ENCODE data around the gene KIAA1549. TPM values are rescaled to one million over a fixed set of nuclear protein-coding genes. Genes with fewer than 3 reads are reported as not detected.
"Not testable (repeated sequence)": the region's sequence is repeated elsewhere in the genome, so short reads cannot be mapped to it uniquely, and the experiment has no call there.

Gene KIAA1549
- total RNA-seq, 2 donors from 2014 or later = 0.93 to 1.7 TPM

DNA sequence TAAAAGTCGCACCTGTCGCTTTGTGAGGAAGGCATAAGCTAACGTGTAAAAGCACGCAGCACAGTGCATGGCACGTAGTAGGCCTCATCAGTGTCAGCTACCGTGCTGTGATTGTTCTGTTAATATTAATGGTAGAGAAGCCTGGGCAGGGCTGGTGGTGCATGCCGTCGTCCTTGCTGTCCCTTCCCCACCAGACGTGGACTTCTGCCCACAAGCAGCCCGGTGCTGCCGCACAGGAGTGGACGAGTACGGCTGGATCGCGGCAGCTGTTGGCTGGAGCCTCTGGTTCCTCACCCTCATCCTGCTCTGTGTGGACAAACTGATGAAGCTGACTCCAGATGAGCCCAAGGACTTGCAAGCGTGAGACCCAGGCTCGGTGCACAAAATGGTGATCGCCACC is 178.5 kb downstream of the KIAA1549 start:
- H3K4me1 Mint-ChIP-seq (ENCODE audit: low read depth) = peaks cover 17% of the 10 kb centered on the region
- ATAC-seq (replicated peaks in 1 of 2) = no peak
- no peaks in the 10 kb centered on the region for H3K9me3 Mint-ChIP-seq
- no peak overlapping the region for H3K4me3 Mint-ChIP-seq
- no peaks in the 10 kb centered on the region for H3K36me3 Mint-ChIP-seq (ENCODE audit: insufficient read depth in 2 of 2)
- no peak overlapping the region for H3K27ac Mint-ChIP-seq
- H3K27me3 Mint-ChIP-seq (ENCODE audit: low read depth) = peaks cover 8% of the 10 kb centered on the region
- no peak for DNase-seq

- H3K4me1 Mint-ChIP-seq (ENCODE audit: low read depth) = peaks cover 17% of the 10 kb centered on the region
- DNase-seq = no peak
- peaks cover 8% of the 10 kb centered on the region for H3K27me3 Mint-ChIP-seq (ENCODE audit: low read depth)
- H3K9me3 Mint-ChIP-seq = no peaks in the 10 kb centered on the region
- H3K4me3 Mint-ChIP-seq = no peak overlapping the region
- H3K27ac Mint-ChIP-seq = no peak overlapping the region
- ATAC-seq (replicated peaks in 1 of 2) = no peak
- no peaks in the 10 kb centered on the region for H3K36me3 Mint-ChIP-seq (ENCODE audit: insufficient read depth in 2 of 2)
These were observed 179.9 kb downstream of the KIAA1549 start for GRCh38 chr7:138801256-138801655.

DNA sequence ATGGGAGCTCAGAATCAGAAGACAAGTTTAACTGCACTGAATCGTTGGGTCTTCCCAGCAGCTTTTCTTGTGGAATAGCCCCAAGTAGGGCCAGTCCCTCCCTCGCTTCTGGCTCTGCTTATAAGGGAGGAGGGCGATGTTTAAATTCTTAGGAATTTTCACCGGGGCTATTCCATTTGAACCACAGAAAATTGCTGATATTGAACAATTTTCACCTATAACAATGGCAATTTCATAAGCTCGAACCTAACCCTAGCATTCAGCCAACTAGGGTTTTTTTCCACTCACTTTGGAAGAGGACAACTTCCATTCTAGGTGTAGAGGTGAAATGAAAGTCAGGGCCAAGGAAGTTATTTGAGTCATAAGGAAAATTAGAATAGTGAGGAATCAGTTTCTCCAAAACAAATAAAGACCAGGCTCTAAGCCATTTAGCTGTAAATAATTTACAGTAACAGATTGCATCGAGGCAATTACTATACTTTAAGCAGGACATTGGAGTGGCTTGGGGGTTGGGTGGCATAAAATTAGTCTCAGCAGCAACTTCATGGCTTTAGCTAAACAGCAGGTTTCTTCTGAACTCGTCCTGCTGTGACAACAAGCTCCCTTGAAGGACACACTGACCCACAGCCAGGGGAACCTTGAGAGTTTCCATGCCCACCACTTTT is 181.7 kb downstream of the KIAA1549 start:
- no peak for ATAC-seq (replicated peaks in 1 of 2)
- Mint-ChIP-seq H3K27ac (no peak overlapping the region), H3K4me3 (no peak overlapping the region), H3K9me3 (no peaks in the 10 kb centered on the region), H3K27me3 (ENCODE audit: low read depth) (peaks cover 8% of the 10 kb centered on the region), H3K36me3 (ENCODE audit: insufficient read depth in 2 of 2) (no peaks in the 10 kb centered on the region), H3K4me1 (ENCODE audit: low read depth) (peaks cover 8% of the 10 kb centered on the region)
- DNase-seq = no peak

DNA sequence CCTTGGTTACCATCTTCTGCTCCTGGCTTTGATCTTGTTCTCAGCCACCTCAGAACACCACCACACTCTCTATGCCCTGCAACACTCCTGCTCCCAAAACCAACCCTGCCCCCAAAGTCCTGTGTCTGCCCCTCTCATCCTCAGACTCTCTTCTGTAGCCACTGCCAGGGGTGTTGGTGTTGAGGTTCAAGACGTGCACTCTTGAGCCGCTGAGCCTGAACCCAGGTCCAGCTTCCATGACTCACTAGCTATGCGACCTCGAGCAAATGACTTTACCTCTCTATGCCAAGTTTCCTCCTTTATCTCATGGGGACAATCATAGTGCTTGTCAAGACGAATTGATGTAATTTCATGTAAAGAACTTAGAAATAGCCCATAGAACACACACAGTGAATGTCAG is 182.4 kb downstream of the KIAA1549 start:
- Mint-ChIP-seq H3K27me3 (ENCODE audit: low read depth) (peaks cover 8% of the 10 kb centered on the region), H3K9me3 (no peaks in the 10 kb centered on the region), H3K4me1 (ENCODE audit: low read depth) (peaks cover 6% of the 10 kb centered on the region), H3K36me3 (ENCODE audit: insufficient read depth in 2 of 2) (no peaks in the 10 kb centered on the region), H3K27ac (no peak overlapping the region), H3K4me3 (no peak overlapping the region)
- DNase-seq (no peak), ATAC-seq (replicated peaks in 1 of 2) (no peak)

DNA sequence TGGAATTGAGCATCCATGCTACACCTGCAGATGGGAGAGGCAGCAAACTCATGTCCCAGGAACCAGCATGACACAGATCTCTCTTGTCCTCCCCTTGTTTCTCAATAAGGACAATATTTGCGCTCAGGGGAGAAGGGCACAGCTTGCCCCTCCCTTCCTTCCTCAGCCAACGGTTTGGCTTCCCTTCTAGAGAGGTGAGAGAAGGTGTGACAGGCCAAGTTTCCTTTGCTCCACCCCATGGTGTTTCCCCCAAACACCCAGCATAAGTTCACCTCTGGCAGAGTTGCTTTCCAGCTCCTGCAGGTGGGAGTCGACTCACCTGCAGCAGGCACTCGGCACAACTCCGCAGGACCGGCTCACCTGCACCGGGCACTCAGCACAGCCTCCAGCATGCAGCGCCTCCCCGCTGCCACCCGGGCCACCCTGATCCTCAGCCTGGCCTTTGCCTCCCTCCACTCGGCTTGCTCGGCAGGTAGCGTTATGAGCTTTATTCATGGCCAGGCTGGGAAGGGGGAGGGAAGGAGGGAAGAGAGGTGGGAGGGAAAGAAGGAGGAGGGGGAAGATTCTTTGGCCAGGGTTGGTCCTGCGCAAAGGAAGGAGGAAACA is 183.4 kb downstream of the KIAA1549 start, which contains the start of the genes ATP6V0A4 and TMEM213:
TSS of gene ATP6V0A4 (minus strand) at position 482 of the 606 bp plus-strand sequence. CDS start 26,949 bp downstream, outside the sequence.
TSS of gene TMEM213 (plus strand) at position 280 of the 606 bp plus-strand sequence. CDS start at position 391, 111 bp downstream.
- no peak for DNase-seq
- Mint-ChIP-seq H3K4me3 (no peak within 1 kb of the TSS), H3K9me3 (no peaks in the 10 kb centered on the region), H3K4me1 (ENCODE audit: low read depth) (peaks cover 6% of the 10 kb centered on the region), H3K27ac (no peak within 1 kb of the TSS), H3K27me3 (ENCODE audit: low read depth) (peaks cover 8% of the 10 kb centered on the region), H3K36me3 (ENCODE audit: insufficient read depth in 2 of 2) (no peaks in the 10 kb centered on the region)
- ATAC-seq (replicated peaks in 1 of 2) = no peak

- H3K27ac Mint-ChIP-seq; H3K4me1 Mint-ChIP-seq (ENCODE audit: low read depth); ATAC-seq (replicated peaks in 1 of 2); H3K4me3 Mint-ChIP-seq; H3K36me3 Mint-ChIP-seq (ENCODE audit: insufficient read depth in 2 of 2); H3K9me3 Mint-ChIP-seq; DNase-seq; H3K27me3 Mint-ChIP-seq (ENCODE audit: low read depth): not testable (repeated sequence)
These were observed 184.1 kb downstream of the KIAA1549 start for GRCh38 chr7:138797046-138797445.

DNA sequence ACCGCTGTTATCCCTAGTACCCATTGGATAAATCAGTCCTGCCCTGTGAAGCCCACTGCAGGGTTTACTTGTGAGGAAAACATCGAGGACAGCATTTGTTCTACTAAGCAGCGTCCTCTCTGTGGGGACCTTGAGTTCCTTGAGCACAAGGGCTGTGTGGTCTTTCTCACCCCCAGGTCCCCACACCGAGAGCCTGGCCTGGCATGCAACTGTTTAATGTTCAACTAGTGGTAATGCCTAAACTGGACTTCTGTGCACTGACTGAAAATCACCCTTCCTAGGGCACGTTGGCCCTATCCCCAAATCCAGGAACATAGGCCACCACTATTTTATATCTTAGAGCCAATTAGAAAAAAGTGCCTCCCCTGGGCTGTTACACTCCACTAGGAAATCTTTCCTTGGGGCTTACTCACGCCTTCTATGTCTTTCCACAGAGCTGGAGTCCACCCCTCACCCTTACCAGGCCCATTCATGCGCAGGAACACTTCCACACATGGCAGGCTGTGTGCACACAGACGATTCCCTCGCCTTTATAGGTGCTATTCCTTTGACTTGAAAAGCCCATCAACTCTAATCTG is 185.1 kb downstream of the KIAA1549 start:
- H3K9me3 Mint-ChIP-seq = peaks cover 0 to 2% of the 10 kb centered on the region in 2 donors
- peaks cover 6% of the 10 kb centered on the region for H3K4me1 Mint-ChIP-seq (ENCODE audit: low read depth)
- H3K4me3 Mint-ChIP-seq = no peak overlapping the region
- no peaks in the 10 kb centered on the region for H3K36me3 Mint-ChIP-seq (ENCODE audit: insufficient read depth in 2 of 2)
- ATAC-seq (replicated peaks in 1 of 2) (no peak), DNase-seq (no peak)
- H3K27me3 Mint-ChIP-seq (ENCODE audit: low read depth) = peaks cover 8% of the 10 kb centered on the region
- H3K27ac Mint-ChIP-seq = no peak overlapping the region

- Mint-ChIP-seq H3K36me3 (ENCODE audit: insufficient read depth in 2 of 2) (peaks cover 3 to 5% of the 10 kb centered on the region in 2 donors), H3K9me3 (peaks cover 5 to 10% of the 10 kb centered on the region in 2 donors), H3K4me3 (no peak overlapping the region), H3K27me3 (ENCODE audit: low read depth) (peaks cover 8% of the 10 kb centered on the region), H3K27ac (no peak overlapping the region), H3K4me1 (ENCODE audit: low read depth) (no peaks in the 10 kb centered on the region)
- ATAC-seq (replicated peaks in 1 of 2) (no peak), DNase-seq (no peak)
These were observed 195.4 kb downstream of the KIAA1549 start for GRCh38 chr7:138785587-138786437.

GRCh38 chr7:138784692-138785091 is 196.5 kb downstream of the KIAA1549 start:
- Mint-ChIP-seq H3K27ac (no peak overlapping the region), H3K36me3 (ENCODE audit: insufficient read depth in 2 of 2) (peaks cover 3 to 5% of the 10 kb centered on the region in 2 donors), H3K9me3 (peaks cover 4 to 10% of the 10 kb centered on the region in 2 donors), H3K27me3 (ENCODE audit: low read depth) (peaks cover 8% of the 10 kb centered on the region), H3K4me1 (ENCODE audit: low read depth) (no peaks in the 10 kb centered on the region), H3K4me3 (no peak overlapping the region)
- DNase-seq = no peak
- ATAC-seq (replicated peaks in 1 of 2) = no peak

Other genes with a start within 250 kb of the KIAA1549 start
- under 1 TPM in 1 of 2 donors, not detected in 1; 0.39 TPM for gene TMEM213, start 183.4 kb downstream of the KIAA1549 start, total RNA-seq
- under 1 TPM; 0.38 to 0.74 TPM for gene ATP6V0A4, start 183.2 kb downstream of the KIAA1549 start, total RNA-seq
- gene ZC3HAV1L, start 54.7 kb upstream of the KIAA1549 start, total RNA-seq = 1 to 10 TPM; 6.3 to 9.8 TPM
- gene ZC3HAV1, start 128.3 kb upstream of the KIAA1549 start, total RNA-seq = 100 to 1,000 TPM in 1 of 2 donors, 10 to 100 TPM in 1; 78.1 to 114 TPM
- gene UBN2, start 249.8 kb upstream of the KIAA1549 start, total RNA-seq = 10 to 100 TPM; 15.0 to 18.8 TPM

All from activated T-cell treated with anti-CD3 and anti-CD28 coated beads, Interleukin-2, amount 50 U/mL, for 72 hours (primary cell).